B cell (primary cell): ENCODE results near the gene CTDP1. TPM values are rescaled to one million over a fixed set of nuclear protein-coding genes. Genes with fewer than 3 reads are reported as not detected.

ENCODE experiments used
- ATAC-seq: fragments of 200-7000 bp; cut with Tn5 transposase; one replicate; pipeline ENCODE4 v1.10.0; 2021; ENCODE audit warnings: low read depth, mild to moderate bottlenecking, moderate number of reproducible peaks, moderate library complexity
- CTCF ChIA-PET: fragments of 350-600 bp; sonication (Branson Sonifier 250); formaldehyde crosslinking; loops from one replicate; lab custom pipeline; 2021; ENCODE audit warnings: antibody characterized with exemption, inconsistent platforms; lab: Charles Lee
- POLR2A ChIA-PET: fragments of 350-600 bp; sonication (Branson Sonifier 250); formaldehyde crosslinking; loops from one replicate; lab custom pipeline; 2021; ENCODE audit warnings: antibody characterized with exemption; lab: Charles Lee
- DNase-seq: peaks from one replicate; pipeline ENCODE4 v3.0.0; 2013
- H2AFZ ChIP-seq: 2 replicates; pipeline ENCODE4 v1.6.1; 2012; ENCODE audit warnings: mild to moderate bottlenecking, low read depth, low read length; ENCODE audit not compliant: insufficient read depth, poor library complexity, severe bottlenecking
- H3K27ac ChIP-seq, 2 donors: 1 replicate in 1 of 2; 2 replicates in 1 of 2; pipeline ENCODE4 v1.5.1; 2012 to 2013; ENCODE audit warnings: low read length in 2 of 2, mild to moderate bottlenecking in 2 of 2, moderate library complexity in 1 of 2
- H3K27me3 ChIP-seq, 4 experiments: fragments of 200-600 bp in 1 of 4; sonication (generic) in 1 of 4; replicated peaks in 1 of 4; 1 replicate in 2 of 4; 2 replicates in 2 of 4; pipeline versions ENCODE4 v1.6.1 to v1.7.0; 2013 to 2016; ENCODE audit warnings: low read length in 3 of 4, mild to moderate bottlenecking in 2 of 4, mixed read lengths in 1 of 4, moderate library complexity in 1 of 4; ENCODE audit not compliant: insufficient read depth in 4 of 4, control insufficient read depth in 3 of 4; ENCODE audit errors: control extremely low read depth in 1 of 4
- H3K36me3 ChIP-seq, 2 experiments: replicated peaks in 1 of 2; 1 replicate in 1 of 2; 2 replicates in 1 of 2; pipeline versions ENCODE4 v1.6.1 to v1.7.1; 2013; ENCODE audit warnings: low read length in 1 of 2; ENCODE audit not compliant: insufficient read depth in 2 of 2, control insufficient read depth in 1 of 2; ENCODE audit errors: control extremely low read depth in 1 of 2, extremely low read depth in 1 of 2
- H3K4me1 ChIP-seq, 2 donors: fragments of 200-600 bp in 1 of 2; sonication (generic) in 1 of 2; 1 replicate in 1 of 2; 2 replicates in 1 of 2; pipeline versions ENCODE4 v1.5.1 to v1.6.1; 2013 to 2017; ENCODE audit warnings: low read length in 2 of 2; ENCODE audit not compliant: control insufficient read depth in 2 of 2, insufficient read depth in 2 of 2
- H3K4me2 ChIP-seq: replicated peaks from 2 replicates; pipeline ENCODE3; 2012; ENCODE audit warnings: mild to moderate bottlenecking, low read depth, low read length; ENCODE audit not compliant: poor library complexity, severe bottlenecking
- H3K4me3 ChIP-seq, 5 experiments: fragments of 200-600 bp in 1 of 5; sonication (generic) in 1 of 5; 1 replicate in 3 of 5; 2 replicates in 2 of 5; pipeline versions ENCODE4 v1.5.1 to v1.7.0; 2011 to 2016; ENCODE audit warnings: low read length in 4 of 5, mild to moderate bottlenecking in 4 of 5, low read depth in 2 of 5, control low read depth in 1 of 5, moderate library complexity in 1 of 5; ENCODE audit not compliant: insufficient read depth in 1 of 5; ENCODE audit errors: control extremely low read depth in 1 of 5, extremely low read depth in 1 of 5
- H3K79me2 ChIP-seq: fragments of 200-600 bp; sonication (generic); one replicate; pipeline ENCODE4 v1.6.0; 2016; ENCODE audit warnings: low read length; ENCODE audit not compliant: control insufficient read depth, insufficient read depth
- H3K9ac ChIP-seq: fragments of 200-600 bp; sonication (generic); 2 replicates; pipeline ENCODE4 v1.6.1; 2017; ENCODE audit warnings: mild to moderate bottlenecking, low read length, moderate library complexity
- H3K9me3 ChIP-seq, 3 donors: one replicate each; pipeline versions ENCODE4 v1.6.1 to v1.7.1; 2013; ENCODE audit warnings: low read length in 2 of 3; ENCODE audit not compliant: control insufficient read depth in 2 of 3, insufficient read depth in 1 of 3; ENCODE audit errors: control extremely low read depth in 1 of 3
- H4K20me1 ChIP-seq: 2 replicates; pipeline ENCODE4 v1.6.0; 2012; ENCODE audit warnings: mild to moderate bottlenecking, low read length; ENCODE audit not compliant: insufficient read depth, control insufficient read depth, poor library complexity, severe bottlenecking
- H3K27ac Mint-ChIP-seq: one replicate; pipeline ENCODE4 v1.8.0; 2021; ENCODE audit warnings: mixed read lengths
- H3K27me3 Mint-ChIP-seq: one replicate; pipeline ENCODE4 v1.8.0; 2021; ENCODE audit warnings: mixed read lengths
- H3K4me1 Mint-ChIP-seq: one replicate; pipeline ENCODE4 v1.8.0; 2021; ENCODE audit warnings: mixed read lengths
- H3K4me3 Mint-ChIP-seq: one replicate; pipeline ENCODE4 v1.8.0; 2021; ENCODE audit warnings: mixed read lengths
- H3K9me3 Mint-ChIP-seq: one replicate; pipeline ENCODE4 v1.8.0; 2022; ENCODE audit warnings: mixed read lengths; ENCODE audit not compliant: insufficient read depth
- EZH2 ChIP-seq: IDR thresholded peaks from 2 replicates; pipeline ENCODE4 v1.6.1; 2012; ENCODE audit warnings: borderline replicate concordance, low read depth, mild to moderate bottlenecking, moderate library complexity, low read length; ENCODE audit not compliant: insufficient read depth, poor library complexity, severe bottlenecking
- WGBS: methylation state at CpG from one replicate; pipeline ENCODE4 v1.1.5; 2013; ENCODE audit warnings: missing lambda C conversion rate; ENCODE audit not compliant: insufficient coverage; 5-methylcytosine and 5-hydroxymethylcytosine counted together
- intact Hi-C: fragments of 100-400 bp; cut with micrococcal nuclease; formaldehyde crosslinking; loops from one replicate; pipeline ENCODE4 v1.10.0; 2022
- polyA plus RNA-seq: library from polyadenylated mRNA; depleted of rRNA; stranded (reverse); fragments of >200 nt; gene quantifications from 2 replicates; pipeline ENCODE4 v1.2.3, GENCODE V29; 2012
- total RNA-seq, 2 donors: library from RNA; stranded (reverse); fragments of 120-200 nt in 1 of 2; gene quantifications; 1 replicate in 1 of 2; 2 replicates in 1 of 2; pipeline versions ENCODE4 v1.2.3 to v1.2.4, GENCODE V29; 2013 to 2022
- TF ChIP-seq, protein P1 (sequence below): fragments of 200-600 bp; IDR thresholded peaks from one replicate; pipeline ENCODE4 v1.8.0; 2022; ENCODE audit warnings: antibody characterized with exemption, mild to moderate bottlenecking

The CTDP1 gene
- total and polyA plus RNA-seq, 2 donors (not counting 1 experiment from before 2014, with no cell fraction given): 14.3 to 33.3 TPM

DNA sequence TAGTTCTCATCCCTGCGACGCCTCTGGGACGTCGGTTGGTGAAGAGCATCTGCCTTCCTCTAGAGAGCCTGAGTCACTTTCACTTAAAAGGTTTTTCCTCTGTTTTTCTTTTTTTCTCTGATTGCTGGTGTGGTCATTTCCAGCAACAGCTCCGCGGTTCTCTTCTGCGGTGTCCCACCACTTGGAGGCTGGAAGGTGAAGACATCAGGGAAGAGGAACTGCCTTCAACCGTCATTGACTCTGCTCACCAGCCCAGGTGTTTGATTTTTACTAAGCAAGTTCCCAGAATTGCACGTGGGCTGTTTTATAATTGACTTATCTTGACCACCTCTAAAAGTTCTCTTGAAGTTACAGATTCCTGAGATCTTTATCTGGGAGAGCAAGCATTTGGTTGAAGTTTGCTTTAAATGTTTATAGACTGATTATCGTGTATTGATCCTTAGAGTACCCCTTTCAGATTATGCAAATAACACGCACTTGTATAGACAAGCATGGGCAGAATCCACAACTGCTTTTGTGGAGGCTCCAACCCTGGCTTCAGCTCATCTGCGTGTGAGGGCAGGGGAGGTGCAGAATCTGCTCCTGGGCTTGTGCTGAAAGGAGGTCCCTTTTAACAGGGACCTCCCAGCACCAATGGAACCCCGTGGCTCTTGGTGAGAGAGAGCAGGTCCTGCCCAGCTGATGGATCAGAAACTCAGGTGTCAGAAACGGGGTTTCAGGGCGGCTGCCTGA is 3.5 kb downstream of the CTDP1 start:
- TF ChIP-seq EZH2: no peak
- TF ChIP-seq, protein P1, sequence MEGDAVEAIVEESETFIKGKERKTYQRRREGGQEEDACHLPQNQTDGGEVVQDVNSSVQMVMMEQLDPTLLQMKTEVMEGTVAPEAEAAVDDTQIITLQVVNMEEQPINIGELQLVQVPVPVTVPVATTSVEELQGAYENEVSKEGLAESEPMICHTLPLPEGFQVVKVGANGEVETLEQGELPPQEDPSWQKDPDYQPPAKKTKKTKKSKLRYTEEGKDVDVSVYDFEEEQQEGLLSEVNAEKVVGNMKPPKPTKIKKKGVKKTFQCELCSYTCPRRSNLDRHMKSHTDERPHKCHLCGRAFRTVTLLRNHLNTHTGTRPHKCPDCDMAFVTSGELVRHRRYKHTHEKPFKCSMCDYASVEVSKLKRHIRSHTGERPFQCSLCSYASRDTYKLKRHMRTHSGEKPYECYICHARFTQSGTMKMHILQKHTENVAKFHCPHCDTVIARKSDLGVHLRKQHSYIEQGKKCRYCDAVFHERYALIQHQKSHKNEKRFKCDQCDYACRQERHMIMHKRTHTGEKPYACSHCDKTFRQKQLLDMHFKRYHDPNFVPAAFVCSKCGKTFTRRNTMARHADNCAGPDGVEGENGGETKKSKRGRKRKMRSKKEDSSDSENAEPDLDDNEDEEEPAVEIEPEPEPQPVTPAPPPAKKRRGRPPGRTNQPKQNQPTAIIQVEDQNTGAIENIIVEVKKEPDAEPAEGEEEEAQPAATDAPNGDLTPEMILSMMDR: no peak
- peaks cover 74% of the 10 kb centered on the region for H3K79me2 ChIP-seq
- POLR2A ChIA-PET: no interaction called here
- no peak overlapping the region for H3K9ac ChIP-seq
- peaks cover 0 to 9% of the 10 kb centered on the region in 2 experiments for H3K36me3 ChIP-seq
- no peaks in the 10 kb centered on the region for H3K9me3 ChIP-seq
- ATAC-seq (no peak), DNase-seq (no peak)
- H2AFZ ChIP-seq: no peak overlapping the region
- H3K27me3 ChIP-seq: no peaks in the 10 kb centered on the region
- no peak overlapping the region for H3K4me3 ChIP-seq
- intact Hi-C loops: no loop called here
- Mint-ChIP-seq H3K27me3 (no peaks in the 10 kb centered on the region), H3K4me1 (peaks cover 42% of the 10 kb centered on the region), H3K9me3 (no peaks in the 10 kb centered on the region), H3K27ac (no peak overlapping the region), H3K4me3 (peak overlapping the region; percentile 88)
- no peak overlapping the region for H3K27ac ChIP-seq
- H3K4me2 ChIP-seq: no peak overlapping the region
- H4K20me1 ChIP-seq: peaks cover 60% of the 10 kb centered on the region
- CTCF ChIA-PET: no interaction called here
- WGBS: 83% methylated on average over 14 of the region's 15 CpGs
- peaks cover 21 to 27% of the 10 kb centered on the region in 2 donors for H3K4me1 ChIP-seq

- TF ChIP-seq EZH2: no peak
- TF ChIP-seq, protein P1: no peak
- Histone ChIP-seq H3K4me2 (no peak overlapping the region), H2AFZ (no peak overlapping the region), H3K27ac (no peak overlapping the region), H3K36me3 (peaks cover 0 to 9% of the 10 kb centered on the region in 2 experiments), H3K4me1 (peaks cover 15 to 20% of the 10 kb centered on the region in 2 donors), H3K9ac (no peak overlapping the region), H3K4me3 (no peak overlapping the region), H3K27me3 (no peaks in the 10 kb centered on the region), H3K79me2 (peaks cover 80% of the 10 kb centered on the region), H4K20me1 (peaks cover 64% of the 10 kb centered on the region), H3K9me3 (no peaks in the 10 kb centered on the region)
- Mint-ChIP-seq H3K4me1 (peaks cover 36% of the 10 kb centered on the region), H3K27ac (no peak overlapping the region), H3K27me3 (no peaks in the 10 kb centered on the region), H3K4me3 (no peak overlapping the region), H3K9me3 (no peaks in the 10 kb centered on the region)
- POLR2A ChIA-PET: no interaction called here
- CTCF ChIA-PET: no interaction called here
- WGBS: 96% methylated on average over 20 of the region's 21 CpGs
- ATAC-seq (no peak), DNase-seq (no peak)
- intact Hi-C loops: no loop called here
These were observed 4.2 kb downstream of the CTDP1 start for GRCh38 chr18:79683626-79684282.
